Measurements from ENCODE around the gene OTULIN.

The OTULIN gene

DNA sequence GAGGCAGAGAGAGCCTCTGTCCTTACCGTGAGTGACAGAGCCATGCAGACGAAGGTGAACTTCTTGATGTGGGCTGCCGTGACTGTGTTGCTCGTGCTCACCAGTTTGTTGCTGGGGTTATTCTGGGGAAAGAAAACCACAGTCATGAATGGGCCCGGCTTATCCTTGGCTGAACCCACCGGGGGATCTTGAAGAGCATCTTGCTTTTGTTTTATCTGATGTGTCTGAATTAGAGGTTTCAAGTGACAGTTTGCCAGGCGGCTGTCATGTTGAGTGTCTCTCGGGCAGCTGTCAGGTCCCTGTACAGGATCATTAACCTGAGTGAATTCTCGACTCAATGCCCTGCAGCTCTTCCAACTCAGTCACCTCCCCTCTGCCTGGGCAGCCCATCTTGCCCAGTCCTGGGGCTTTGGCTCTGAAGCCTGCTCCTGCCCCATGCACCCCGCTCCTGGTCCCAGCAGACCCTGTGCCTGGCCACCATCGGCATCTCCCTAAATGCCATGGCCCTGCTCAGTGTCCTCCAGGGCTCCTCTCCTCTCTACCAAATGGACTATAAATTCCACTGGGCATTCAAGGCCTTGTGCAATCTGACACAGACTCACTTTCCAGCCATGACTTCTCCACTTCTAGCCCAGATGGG is 77.4 kb downstream of the OTULIN start:
- DNase-seq (ENCODE audit: low read depth, low spot score) = no peak

- DNase-seq (ENCODE audit: low read depth, low spot score) = no peak
Measured at GRCh38 chr5:14742498-14742897, 78.0 kb downstream of the OTULIN start.

- no peak for DNase-seq (ENCODE audit: low read depth, low spot score)
Measured at GRCh38 chr5:14743601-14744295, 79.2 kb downstream of the OTULIN start.

- DNase-seq (ENCODE audit: low read depth, low spot score) = no peak
Measured at GRCh38 chr5:14744296-14745187, 80.0 kb downstream of the OTULIN start.

- DNase-seq (ENCODE audit: low read depth, low spot score) = no peak
Measured at GRCh38 chr5:14745188-14745563, 80.7 kb downstream of the OTULIN start.

DNA sequence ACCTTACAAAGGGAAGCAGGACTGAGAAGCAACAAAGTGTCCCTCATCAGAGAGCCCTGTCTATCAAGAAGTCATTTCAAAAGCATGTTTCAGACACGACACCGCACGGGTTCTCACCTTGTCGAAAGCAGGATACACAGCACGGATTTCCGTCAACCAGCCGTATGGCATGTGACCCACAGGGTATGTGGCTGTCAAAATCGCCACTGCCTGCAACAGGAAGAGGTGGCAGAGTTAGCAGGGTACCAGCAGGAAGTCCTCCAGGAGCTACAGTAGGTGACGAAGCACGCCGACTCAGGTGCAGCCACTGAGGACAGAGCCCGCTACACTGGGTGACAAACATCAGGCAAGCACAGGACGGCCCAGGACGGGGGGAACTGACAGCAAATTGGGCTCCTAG is 81.2 kb downstream of the OTULIN start:
- DNase-seq (ENCODE audit: low read depth, low spot score) = no peak

DNA sequence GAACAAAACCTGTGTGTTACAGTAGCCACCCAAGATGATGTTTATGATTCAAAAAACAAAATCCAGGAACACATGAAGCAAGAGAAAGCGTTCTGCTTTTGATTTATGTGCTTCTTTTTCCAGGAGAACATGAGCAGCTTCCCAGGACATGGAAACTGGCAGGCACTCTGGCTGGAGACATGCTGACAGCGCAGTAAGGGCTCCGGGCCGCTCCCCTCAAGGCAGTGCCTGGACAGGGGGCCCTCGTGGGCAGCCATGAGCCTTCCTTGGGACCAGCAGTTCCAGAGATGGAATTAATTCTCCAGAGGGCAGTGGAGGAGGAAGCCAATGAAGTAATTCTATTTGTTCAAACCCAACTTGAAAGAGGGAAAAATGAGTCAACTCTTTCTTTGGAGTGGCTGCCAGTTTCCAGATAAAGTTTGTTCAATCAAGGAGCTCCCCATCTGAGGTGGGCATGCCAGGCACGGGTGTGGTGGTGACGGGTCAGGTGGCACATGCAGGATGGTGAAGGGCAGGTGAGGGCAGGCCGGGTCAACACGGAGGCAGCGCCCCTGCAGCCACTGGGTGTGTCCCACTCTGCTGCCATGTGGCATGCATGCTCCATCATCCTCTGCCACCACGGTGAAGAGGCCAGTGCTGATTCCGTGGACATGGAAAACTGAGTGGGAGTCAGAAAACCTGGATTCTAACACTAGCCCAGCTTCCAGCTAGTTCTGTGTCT is 83.8 kb downstream of the OTULIN start:
- no peak for DNase-seq (ENCODE audit: low read depth, low spot score)

Measured in activated naive CD8-positive, alpha-beta T cell treated with anti-CD3 and anti-CD28 coated beads, Interleukin-2, amount 50 U/mL, for 16 hours (primary cell).